ENCODE results near the gene GPR161. TPM values are rescaled to one million over a fixed set of nuclear protein-coding genes. Genes with fewer than 3 reads are reported as not detected.

GPR161 gene
- total RNA-seq, 4 donors from 2014 or later, result 0.60 to 3.3 (median 2.8) TPM

- Histone ChIP-seq H3K9me3 (no peaks in the 10 kb centered on the region), H3K4me1 (peaks cover 11 to 24% (median 22%) of the 10 kb centered on the region in 4 donors), H3K27me3 (peaks cover 5% of the 10 kb centered on the region), H3K27ac (no peak overlapping the region), H3K4me3 (no peak overlapping the region), H3K36me3 (no peaks in the 10 kb centered on the region)
- no peak for TF ChIP-seq POLR2AphosphoS5 (IDR thresholded peaks at IDR 0.05)
- TF ChIP-seq EP300 (IDR thresholded peaks at IDR 0.05; ENCODE audit: low read depth), result no peak
- no peak for TF ChIP-seq CTCF (IDR thresholded peaks at IDR 0.05)
- no peak for TF ChIP-seq POLR2A (IDR thresholded peaks at IDR 0.05)
- no peak for DNase-seq
- in situ Hi-C loops (cut with MboI; ENCODE audit: low pct_ligation_motif_present in 1 of 4, low pct_unique_long_range_greater_than_20kb in 1 of 4, low sequenced_read_pairs in 3 of 4) (no loop called here), intact Hi-C loops (cut with DNase I; ENCODE audit: low total_unique reads) (loop anchor here (5.0 kb wide), 1 partner anchor 47 kb away; no protein-coding TSS in a partner anchor)
These were observed 2.3 kb upstream of the GPR161 start for GRCh38 chr1:168139070-168139469.

- no peak for TF ChIP-seq POLR2A (IDR thresholded peaks at IDR 0.05)
- TF ChIP-seq CTCF (IDR thresholded peaks at IDR 0.05), result no peak
- TF ChIP-seq POLR2AphosphoS5 (IDR thresholded peaks at IDR 0.05), result no peak
- no peak for TF ChIP-seq EP300 (IDR thresholded peaks at IDR 0.05; ENCODE audit: low read depth)
- intact Hi-C loops (cut with DNase I; ENCODE audit: low total_unique reads) (loop anchor here (5.0 kb wide), 1 partner anchor 46 kb away; no protein-coding TSS in a partner anchor), in situ Hi-C loops (cut with MboI; ENCODE audit: low pct_ligation_motif_present in 1 of 4, low pct_unique_long_range_greater_than_20kb in 1 of 4, low sequenced_read_pairs in 3 of 4) (no loop called here)
- H3K4me3 ChIP-seq, result no peak overlapping the region
- H3K36me3 ChIP-seq, result no peaks in the 10 kb centered on the region
- H3K27me3 ChIP-seq, result peaks cover 5% of the 10 kb centered on the region
- no peaks in the 10 kb centered on the region for H3K9me3 ChIP-seq
- WGBS, 2 donors (ENCODE audit: low coverage in 1 of 2), result 81 to 83% methylated on average over 5 of the region's 5 CpGs
- peak overlapping the region in 3 of 4 donors; percentile 64 to 86 (median 82) for H3K27ac ChIP-seq
- no peak for DNase-seq
- peaks cover 13 to 29% (median 24%) of the 10 kb centered on the region in 4 donors for H3K4me1 ChIP-seq
These were observed 1.4 kb upstream of the GPR161 start for GRCh38 chr1:168138134-168138533.

GRCh38 chr1:168137515-168137821 lies 738 bp upstream of the GPR161 start:
- intact Hi-C loops (cut with DNase I; ENCODE audit: low total_unique reads), result loop anchor here (5.0 kb wide), 1 partner anchor 45 kb away; no protein-coding TSS in a partner anchor
- no peak for DNase-seq

More at GRCh38 chr1:168137515-168137821, 738 bp upstream of the GPR161 start:
- Histone ChIP-seq H3K27me3 (peaks cover 5% of the 10 kb centered on the region), H3K4me3 (peak overlapping the region; percentile 46 to 72 (median 60)), H3K9me3 (no peaks in the 10 kb centered on the region), H3K4me1 (peaks cover 13 to 29% (median 24%) of the 10 kb centered on the region in 4 donors), H3K36me3 (no peaks in the 10 kb centered on the region), H3K27ac (peak overlapping the region; percentile 64 to 86 (median 80))
- 3 to 5% methylated on average over 5 to 6 of the region's 6 CpGs for WGBS, 2 donors (ENCODE audit: low coverage in 1 of 2)
- in situ Hi-C loops (cut with MboI; ENCODE audit: low pct_ligation_motif_present in 1 of 4, low pct_unique_long_range_greater_than_20kb in 1 of 4, low sequenced_read_pairs in 3 of 4), result no loop called here
- TF ChIP-seq POLR2A (IDR thresholded peaks at IDR 0.05), result no peak
- TF ChIP-seq EP300 (IDR thresholded peaks at IDR 0.05; ENCODE audit: low read depth), result no peak
- no peak for TF ChIP-seq POLR2AphosphoS5 (IDR thresholded peaks at IDR 0.05)
- TF ChIP-seq CTCF (IDR thresholded peaks at IDR 0.05), result no peak
